HepG2 (cell line): ENCODE results near the gene WBP1. TPM values are rescaled to one million over a fixed set of nuclear protein-coding genes. Genes with fewer than 3 reads are reported as not detected.

Source experiments
- ATF2 ChIP-seq: sonication (generic); formaldehyde crosslinking; IDR thresholded peaks from 2 replicates; pipeline ENCODE4 v1.4.0; 2020; ENCODE audit warnings: missing genetic modification reagents
- CHD2 ChIP-seq: IDR thresholded peaks from 2 replicates; pipeline ENCODE4 v1.6.1; 2011; ENCODE audit warnings: low read depth, low read length, improper control_type of control experiment
- HDAC6 ChIP-seq: fragments of 200-600 bp; sonication (generic); IDR thresholded peaks from 2 replicates; pipeline ENCODE4 v1.7.0; 2017; ENCODE audit warnings: mild to moderate bottlenecking, antibody characterized with exemption, low read length, low read depth
- HMG20B ChIP-seq: conservative IDR thresholded peaks from 2 replicates; pipeline ENCODE4 v1.6.1; 2016; ENCODE audit warnings: missing genetic modification reagents, missing compliant biosample characterization
- IRF9 ChIP-seq: sonication (generic); formaldehyde crosslinking; IDR thresholded peaks from 2 replicates; pipeline ENCODE4 v1.8.0; 2022; ENCODE audit warnings: missing genetic modification reagents, mild to moderate bottlenecking, borderline replicate concordance
- MXD3 ChIP-seq: IDR thresholded peaks from 2 replicates; pipeline ENCODE4 v1.6.1; 2016; ENCODE audit warnings: mild to moderate bottlenecking, missing biosample characterization, missing genetic modification reagents
- NONO ChIP-seq, 2 experiments: fragments of 450-650 bp in 1 of 2; sonication (generic) in 1 of 2; formaldehyde crosslinking in 1 of 2; IDR thresholded peaks in 1 of 2; conservative IDR thresholded peaks in 1 of 2; 2 replicates each; pipeline versions ENCODE4 v1.6.1 to v1.8.0; 2017 to 2022; ENCODE audit warnings: mild to moderate bottlenecking in 1 of 2, missing genetic modification reagents in 1 of 2, moderate library complexity in 1 of 2
- SAFB2 ChIP-seq: sonication (generic); formaldehyde crosslinking; IDR thresholded peaks from 2 replicates; pipeline ENCODE4 v1.5.1; 2020; ENCODE audit warnings: missing genetic modification reagents, low read depth, mild to moderate bottlenecking, borderline replicate concordance
- TCF12 ChIP-seq, 2 experiments: fragments of 450-650 bp in 1 of 2; sonication (generic) in 1 of 2; formaldehyde crosslinking in 1 of 2; IDR thresholded peaks; 2 replicates each; pipeline versions ENCODE4 v1.6.1 to v1.8.0; 2017 to 2022; ENCODE audit warnings: antibody characterized with exemption in 1 of 2, mild to moderate bottlenecking in 1 of 2, missing genetic modification reagents in 1 of 2, moderate library complexity in 1 of 2
- THAP8 ChIP-seq: sonication (generic); formaldehyde crosslinking; IDR thresholded peaks from 2 replicates; pipeline ENCODE4 v1.5.1; 2020; ENCODE audit warnings: missing genetic modification reagents, mild to moderate bottlenecking, borderline replicate concordance
- ZBTB7A ChIP-seq: sonication (generic); formaldehyde crosslinking; IDR thresholded peaks from 2 replicates; pipeline ENCODE4 v1.8.0; 2022; ENCODE audit warnings: mild to moderate bottlenecking, missing genetic modification reagents
- ZNF136 ChIP-seq: sonication (generic); formaldehyde crosslinking; IDR thresholded peaks from 2 replicates; pipeline ENCODE4 v1.8.1; 2022; ENCODE audit warnings: low read depth, mild to moderate bottlenecking, moderate library complexity, missing genetic modification reagents
- ZNF646 ChIP-seq: sonication (generic); formaldehyde crosslinking; IDR thresholded peaks from 2 replicates; pipeline ENCODE4 v1.9.0; 2021; ENCODE audit warnings: mild to moderate bottlenecking, missing genetic modification reagents
- ZNF780A ChIP-seq: sonication (generic); formaldehyde crosslinking; IDR thresholded peaks from 2 replicates; pipeline ENCODE4 v1.8.0; 2022; ENCODE audit warnings: mild to moderate bottlenecking, missing genetic modification reagents, moderate library complexity
- ZNF788 ChIP-seq: sonication (generic); formaldehyde crosslinking; IDR thresholded peaks from 2 replicates; pipeline ENCODE4 v1.5.0; 2020; ENCODE audit warnings: mild to moderate bottlenecking, missing genetic modification reagents, borderline replicate concordance
- ZNF790 ChIP-seq: sonication (generic); formaldehyde crosslinking; IDR thresholded peaks from 2 replicates; pipeline ENCODE4 v1.8.0; 2022; ENCODE audit warnings: missing genetic modification reagents, mild to moderate bottlenecking, borderline replicate concordance
- polyA plus RNA-seq, 8 experiments: library from polyadenylated mRNA; depleted of rRNA in 3 of 8; stranded (reverse) in 7 of 8; unstranded in 1 of 8; fragments of >200 nt; fragmentation: Illumina TruSeq in 4 of 8; extraction: Trizol in 4 of 8; gene quantifications; 2 replicates each; pipeline versions ENCODE4 v1.2.1 to v1.2.3, GENCODE V29; 2011 to 2016; ENCODE audit warnings: low read depth in 4 of 8, missing spikeins in 1 of 8, mixed read lengths in 1 of 8; ENCODE audit not compliant: insufficient read depth in 1 of 8
- total RNA-seq, 5 experiments: library from RNA; depleted of rRNA; stranded (reverse); fragments of >200 nt; fragmentation: Illumina TruSeq; extraction: Trizol; gene quantifications; 2 replicates each; pipeline ENCODE4 v1.2.3, GENCODE V29; 2016; ENCODE audit warnings: low read depth in 1 of 5

The WBP1 gene
- total and polyA plus RNA-seq, 2 of the 13 experiments (the other 11 are each of a cell fraction or from before 2014, with no cell fraction given), result 38.8 to 85.7 TPM

- TF ChIP-seq MXD3, result no peak
- no peak for TF ChIP-seq ZNF646
- no peak for TF ChIP-seq SAFB2 (CRISPR knock-in tag)
- TF ChIP-seq ZNF790 (CRISPR knock-in tag), result no peak
- peak; percentile 16; the same call in 1 of the 2 replicates for TF ChIP-seq ZNF788
- 0 out of 2 replicates have a peak, but pooled peaks have one; percentile 57 for TF ChIP-seq ZNF780A (CRISPR knock-in tag)
- no peak for TF ChIP-seq TCF12 (IDR thresholded peaks at IDR 0.05)
- peak; percentile 59; the same call in 1 of the 2 replicates for TF ChIP-seq TCF12 (CRISPR knock-in tag; IDR thresholded peaks at IDR 0.05)
- 0 out of 2 replicates have a peak, but pooled peaks have one; percentile 78 for TF ChIP-seq ATF2 (CRISPR knock-in tag)
- TF ChIP-seq ZBTB7A (CRISPR knock-in tag), result no peak
- TF ChIP-seq ZNF136 (CRISPR knock-in tag), result 0 out of 2 replicates have a peak, but pooled peaks have one; percentile 65
- TF ChIP-seq HMG20B (CRISPR knock-in tag), result peak; percentile 76; the same call in 1 of the 2 replicates
- no peak for TF ChIP-seq CHD2
- TF ChIP-seq THAP8, result no peak
- no peak for TF ChIP-seq NONO (IDR thresholded peaks at IDR 0.05)
- TF ChIP-seq NONO (CRISPR knock-in tag; conservative IDR thresholded peaks at IDR 0.05), result peak; percentile 97
- TF ChIP-seq IRF9, result peak; percentile 35; the same call in 1 of the 2 replicates
- no peak for TF ChIP-seq HDAC6
These were observed 30.6 kb downstream of the WBP1 start (continued) for GRCh38 chr2:74488643-74489481.
